ENCODE data around the gene LRRC1. TPM values are rescaled to one million over a fixed set of nuclear protein-coding genes. Genes with fewer than 3 reads are reported as not detected.
A peak's percentile ranks its signal among the peaks of the same experiment; 100 is the strongest.

LRRC1 gene
- total RNA-seq, 4 donors from 2014 or later, result 23.2 to 38.5 (median 28.3) TPM

DNA sequence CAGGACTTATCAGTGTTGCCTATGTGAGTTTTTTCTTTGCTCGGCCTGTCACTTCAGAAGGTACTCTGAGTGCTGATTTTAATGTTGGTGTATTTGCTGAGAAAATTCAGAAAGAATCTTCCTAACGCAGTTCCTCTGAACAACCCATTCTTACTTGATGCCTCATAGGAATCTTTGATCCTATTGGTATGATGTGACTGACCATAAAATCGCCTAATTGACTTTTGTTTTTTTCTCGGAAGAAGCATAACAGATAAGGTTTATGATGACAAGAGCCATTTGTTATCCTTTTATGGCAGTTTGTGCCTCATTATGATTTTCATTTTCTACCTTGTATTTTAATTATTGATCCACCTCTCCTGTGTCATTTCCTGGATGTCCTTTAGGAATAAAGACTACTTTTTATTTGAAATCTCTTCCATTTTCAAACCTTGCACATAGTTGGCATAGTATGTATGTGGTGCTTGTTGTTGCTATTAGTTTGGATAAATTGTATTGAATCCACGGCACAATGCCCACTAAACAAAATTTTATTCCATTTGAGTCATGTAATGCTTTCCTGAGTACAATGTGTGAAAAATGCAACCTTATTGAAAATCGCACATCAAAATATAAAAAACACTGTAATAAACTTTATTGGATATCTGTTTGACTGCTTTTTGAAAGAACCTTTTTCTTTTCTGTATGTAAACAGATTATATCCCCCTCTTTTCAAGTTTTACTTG lies 37.3 kb downstream of the LRRC1 start:
- intact Hi-C loops (cut with DNase I), result no loop called here
- H3K27me3 ChIP-seq, result no peaks in the 10 kb centered on the region
- WGBS, 2 donors, result 90 to 95% methylated on average over 6 of the region's 6 CpGs
- no peak overlapping the region for H3K27ac ChIP-seq
- TF ChIP-seq CTCF (IDR thresholded peaks at IDR 0.05) (no peak), POLR2A (IDR thresholded peaks at IDR 0.05) (no peak)
- H3K36me3 ChIP-seq, result no peaks in the 10 kb centered on the region
- no peaks in the 10 kb centered on the region for H3K9me3 ChIP-seq
- H3K4me1 ChIP-seq, result peaks cover 0 to 37% (median 18%) of the 10 kb centered on the region in 3 donors
- no peak for DNase-seq
- no peak overlapping the region for H3K4me3 ChIP-seq

DNA sequence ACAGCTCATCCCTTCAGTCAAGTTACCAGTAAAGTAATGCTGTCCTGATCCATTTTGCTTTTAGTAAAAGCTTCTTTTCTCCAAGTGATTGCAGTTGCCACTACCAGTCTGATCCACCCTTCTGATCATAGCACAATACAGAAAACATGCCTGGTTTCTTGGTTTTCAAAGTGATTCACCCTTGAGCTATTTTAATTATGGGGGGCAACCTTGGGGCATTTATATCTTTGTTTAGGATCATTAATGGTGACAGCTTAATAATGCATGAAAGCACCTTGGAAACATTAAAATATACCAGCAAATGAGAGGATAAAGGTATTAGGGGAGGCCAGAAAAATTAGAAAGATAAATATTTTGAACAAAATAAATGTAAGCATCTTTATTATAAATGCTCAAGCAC lies 38.4 kb downstream of the LRRC1 start:
- intact Hi-C loops (cut with DNase I), result no loop called here
- TF ChIP-seq POLR2A (IDR thresholded peaks at IDR 0.05) (no peak), CTCF (IDR thresholded peaks at IDR 0.05) (no peak)
- Histone ChIP-seq H3K4me3 (no peak overlapping the region), H3K27ac (no peak overlapping the region), H3K4me1 (peaks cover 0 to 33% (median 10%) of the 10 kb centered on the region in 3 donors), H3K27me3 (no peaks in the 10 kb centered on the region), H3K9me3 (no peaks in the 10 kb centered on the region), H3K36me3 (no peaks in the 10 kb centered on the region)
- no peak for DNase-seq

GRCh38 chr6:53834132-53834531 lies 39.3 kb downstream of the LRRC1 start:
- intact Hi-C loops (cut with DNase I), result no loop called here
- Histone ChIP-seq H3K9me3 (no peaks in the 10 kb centered on the region), H3K4me1 (peaks cover 0 to 33% (median 7%) of the 10 kb centered on the region in 3 donors), H3K36me3 (no peaks in the 10 kb centered on the region), H3K27me3 (no peaks in the 10 kb centered on the region), H3K27ac (no peak overlapping the region), H3K4me3 (no peak overlapping the region)
- DNase-seq, result no peak
- TF ChIP-seq CTCF (IDR thresholded peaks at IDR 0.05) (no peak), POLR2A (IDR thresholded peaks at IDR 0.05) (no peak)
- WGBS, 2 donors, result 73 to 88% methylated on average over 4 of the region's 4 CpGs

DNA sequence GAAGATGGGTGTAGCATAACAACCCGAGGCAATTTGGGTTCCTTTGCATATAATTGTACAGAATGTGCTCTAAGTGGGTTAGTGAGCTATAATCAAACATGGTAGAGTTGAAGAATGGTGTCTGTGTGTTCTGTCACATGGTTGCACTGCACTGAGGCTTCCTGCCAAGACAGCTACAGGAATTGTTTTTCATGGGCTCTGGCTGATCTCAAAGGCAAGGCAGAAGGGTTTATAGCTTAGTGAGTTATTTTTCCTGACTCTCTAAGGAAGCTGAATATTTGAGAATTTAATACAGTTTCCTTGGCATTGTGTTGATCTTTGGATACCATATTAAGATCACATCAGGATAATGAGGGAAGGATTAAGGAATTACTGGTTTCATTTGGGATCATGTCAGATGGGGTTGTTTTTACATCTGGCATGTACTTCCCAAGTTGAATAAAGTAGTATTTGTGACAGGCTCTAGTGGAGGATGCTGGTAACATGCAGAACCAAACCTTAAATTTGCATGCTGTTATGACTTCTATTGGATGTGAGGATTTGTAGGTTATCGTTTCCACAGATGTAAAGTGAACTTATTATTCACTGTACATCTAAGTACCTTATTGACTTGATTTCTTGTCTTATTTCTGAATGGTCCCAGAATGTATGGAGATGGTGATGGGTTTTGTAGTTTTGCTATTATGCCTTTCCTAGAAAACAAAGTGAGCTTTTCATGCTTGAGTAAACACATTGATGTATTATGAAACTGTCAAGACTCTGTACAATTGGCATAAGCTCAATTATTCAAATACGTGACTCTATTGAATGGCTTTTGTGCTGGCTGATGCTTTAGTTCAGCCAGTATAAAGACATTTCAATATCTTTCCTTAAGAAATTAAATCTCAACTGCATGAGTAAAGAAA lies 43.3 kb downstream of the LRRC1 start:
- peaks cover 0 to 20% (median 3%) of the 10 kb centered on the region in 3 donors for H3K4me1 ChIP-seq
- 25 to 41% methylated on average over 3 of the region's 3 CpGs for WGBS, 2 donors
- no peak overlapping the region for H3K4me3 ChIP-seq
- no peaks in the 10 kb centered on the region for H3K9me3 ChIP-seq
- DNase-seq, result no peak
- peaks cover 0 to 8% (median 0%) of the 10 kb centered on the region in 3 donors for H3K36me3 ChIP-seq
- H3K27me3 ChIP-seq, result no peaks in the 10 kb centered on the region
- intact Hi-C loops (cut with DNase I), result no loop called here
- H3K27ac ChIP-seq, result peak overlapping the region in 1 of 4 donors; percentile 1
- TF ChIP-seq CTCF (IDR thresholded peaks at IDR 0.05) (no peak), POLR2A (IDR thresholded peaks at IDR 0.05) (no peak)

- DNase-seq, result no peak
- 95 to 100% methylated on average over 1 of the region's 1 CpG for WGBS, 2 donors
- H3K27ac ChIP-seq, result no peak overlapping the region
- no peak overlapping the region for H3K4me3 ChIP-seq
- H3K9me3 ChIP-seq, result no peaks in the 10 kb centered on the region
- H3K4me1 ChIP-seq, result peaks cover 0 to 20% (median 3%) of the 10 kb centered on the region in 3 donors
- H3K27me3 ChIP-seq, result no peaks in the 10 kb centered on the region
- TF ChIP-seq CTCF (IDR thresholded peaks at IDR 0.05), result no peak
- no peak for TF ChIP-seq POLR2A (IDR thresholded peaks at IDR 0.05)
- intact Hi-C loops (cut with DNase I), result no loop called here
- H3K36me3 ChIP-seq, result peaks cover 0 to 14% (median 0%) of the 10 kb centered on the region in 3 donors
These were observed 45.2 kb downstream of the LRRC1 start for GRCh38 chr6:53840027-53840426.
